ENCODE measurements around the gene DLST. TPM values are rescaled to one million over a fixed set of nuclear protein-coding genes. Genes with fewer than 3 reads are reported as not detected.

DLST gene
- polyA plus RNA-seq, 1 donor (not counting 4 experiments of a cell fraction or from before 2014, with no cell fraction given) = 114 TPM

DNA sequence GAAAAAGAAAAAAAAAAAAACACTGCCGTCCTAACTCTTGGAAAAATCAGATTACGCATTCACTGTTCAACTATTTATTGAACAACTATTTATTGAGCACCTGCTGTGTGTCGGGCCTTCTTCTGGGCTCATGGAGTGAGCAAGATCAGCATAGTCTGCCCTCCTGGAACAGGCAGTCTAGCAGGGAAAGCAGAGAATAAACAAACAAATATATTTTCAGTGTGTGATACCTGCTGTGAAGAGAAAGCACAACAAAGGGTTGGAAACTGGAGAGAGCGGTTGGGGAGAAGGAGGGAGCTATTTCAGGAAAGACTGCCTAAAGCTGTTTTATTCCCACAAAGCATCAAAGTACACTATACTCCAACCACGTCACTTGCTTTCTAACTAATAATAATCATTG lies 16.6 kb upstream of the DLST start:
- Histone ChIP-seq H3K9ac (ENCODE audit: control insufficient read depth, extremely low read depth, insufficient read depth, low read length) (no peak overlapping the region), H2AFZ (ENCODE audit: control insufficient read depth, low read length) (no peak overlapping the region), H3K27me3 (ENCODE audit: control insufficient read depth, extremely low read depth, insufficient read depth, low read length) (peaks cover 8% of the 10 kb centered on the region), H3K4me3 (ENCODE audit: control insufficient read depth in 2 of 3, extremely low read depth in 1 of 3, insufficient read depth in 2 of 3, low read depth in 1 of 3, low read length in 3 of 3) (no peak overlapping the region), H3K4me1 (ENCODE audit: control insufficient read depth, extremely low read depth, insufficient read depth, low read length) (no peaks in the 10 kb centered on the region), H3K9me3 (ENCODE audit: control insufficient read depth, low read depth, low read length) (no peaks in the 10 kb centered on the region), H3K79me2 (ENCODE audit: control insufficient read depth, insufficient read depth, low read length) (no peaks in the 10 kb centered on the region), H3K36me3 (ENCODE audit: control insufficient read depth in 2 of 2, extremely low read depth in 1 of 2, insufficient read depth in 2 of 2, low read length in 2 of 2) (no peaks in the 10 kb centered on the region), H3K4me2 (ENCODE audit: control insufficient read depth, extremely low read depth, insufficient read depth, low read depth, low read length) (no peak overlapping the region), H4K20me1 (ENCODE audit: control insufficient read depth, extremely low read depth, insufficient read depth, low read length) (no peaks in the 10 kb centered on the region), H3K27ac (ENCODE audit: control insufficient read depth, insufficient read depth, low read length) (no peak overlapping the region), H3K9me1 (ENCODE audit: control insufficient read depth, extremely low read depth, insufficient read depth, low read length) (no peaks in the 10 kb centered on the region)
- FAIRE-seq = no peak
- DNase-seq (ENCODE audit: low read depth, low spot score) = no peak
- dilution Hi-C loops (cut with MboI; ENCODE audit: extremely low pct_ligation_motif_present, low sequenced_read_pairs) = no loop called here
- TF ChIP-seq EZH2 (IDR thresholded peaks at IDR 0.05; ENCODE audit: low read length) = no peak
- TF ChIP-seq, protein P1, sequence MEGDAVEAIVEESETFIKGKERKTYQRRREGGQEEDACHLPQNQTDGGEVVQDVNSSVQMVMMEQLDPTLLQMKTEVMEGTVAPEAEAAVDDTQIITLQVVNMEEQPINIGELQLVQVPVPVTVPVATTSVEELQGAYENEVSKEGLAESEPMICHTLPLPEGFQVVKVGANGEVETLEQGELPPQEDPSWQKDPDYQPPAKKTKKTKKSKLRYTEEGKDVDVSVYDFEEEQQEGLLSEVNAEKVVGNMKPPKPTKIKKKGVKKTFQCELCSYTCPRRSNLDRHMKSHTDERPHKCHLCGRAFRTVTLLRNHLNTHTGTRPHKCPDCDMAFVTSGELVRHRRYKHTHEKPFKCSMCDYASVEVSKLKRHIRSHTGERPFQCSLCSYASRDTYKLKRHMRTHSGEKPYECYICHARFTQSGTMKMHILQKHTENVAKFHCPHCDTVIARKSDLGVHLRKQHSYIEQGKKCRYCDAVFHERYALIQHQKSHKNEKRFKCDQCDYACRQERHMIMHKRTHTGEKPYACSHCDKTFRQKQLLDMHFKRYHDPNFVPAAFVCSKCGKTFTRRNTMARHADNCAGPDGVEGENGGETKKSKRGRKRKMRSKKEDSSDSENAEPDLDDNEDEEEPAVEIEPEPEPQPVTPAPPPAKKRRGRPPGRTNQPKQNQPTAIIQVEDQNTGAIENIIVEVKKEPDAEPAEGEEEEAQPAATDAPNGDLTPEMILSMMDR (optimal IDR thresholded peaks at IDR 0.05 in 1 of 3, IDR thresholded peaks at IDR 0.05 in 1 of 3, conservative IDR thresholded peaks at IDR 0.05 in 1 of 3; ENCODE audit: extremely low read depth in 1 of 3, insufficient read depth in 2 of 3, low read length in 3 of 3) = no peak

DNA sequence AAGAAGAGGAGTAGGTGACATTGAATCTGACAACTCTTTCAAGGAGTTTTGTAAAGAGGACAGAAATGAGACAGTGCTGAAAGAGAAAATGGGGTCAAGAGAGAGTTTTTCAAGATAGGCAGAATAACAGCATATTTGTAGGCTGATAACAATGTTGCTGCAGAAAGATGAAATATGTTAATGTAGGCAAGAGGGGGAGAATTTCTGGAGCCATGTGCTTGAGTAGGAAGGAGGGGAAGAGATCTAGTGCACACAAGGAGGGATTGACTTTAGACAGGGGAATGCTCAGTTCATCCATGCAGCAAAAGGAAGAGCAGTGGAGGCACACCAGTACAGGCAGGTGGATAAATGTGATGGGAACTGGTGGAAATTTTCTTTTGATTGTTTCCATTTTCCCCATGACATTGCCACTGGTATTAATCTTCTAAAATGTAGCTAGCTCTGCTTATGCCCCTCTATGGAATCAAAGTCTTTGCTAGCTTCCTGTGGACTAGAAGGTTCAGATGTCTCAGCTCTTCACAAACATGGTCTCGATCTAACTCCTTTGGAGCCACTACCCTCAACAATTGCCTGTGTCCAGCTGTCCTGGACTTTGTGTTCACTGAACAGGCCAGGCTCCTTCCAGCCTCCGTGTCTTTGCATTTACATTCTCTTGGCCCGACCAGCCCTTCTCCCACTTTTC lies 14.9 kb upstream of the DLST start:
- Histone ChIP-seq H3K9ac (ENCODE audit: control insufficient read depth, extremely low read depth, insufficient read depth, low read length) (no peak overlapping the region), H2AFZ (ENCODE audit: control insufficient read depth, low read length) (no peak overlapping the region), H3K9me1 (ENCODE audit: control insufficient read depth, extremely low read depth, insufficient read depth, low read length) (no peaks in the 10 kb centered on the region), H3K9me3 (ENCODE audit: control insufficient read depth, low read depth, low read length) (no peaks in the 10 kb centered on the region), H3K4me3 (ENCODE audit: control insufficient read depth in 2 of 3, extremely low read depth in 1 of 3, insufficient read depth in 2 of 3, low read depth in 1 of 3, low read length in 3 of 3) (no peak overlapping the region), H3K27ac (ENCODE audit: control insufficient read depth, insufficient read depth, low read length) (no peak overlapping the region), H3K79me2 (ENCODE audit: control insufficient read depth, insufficient read depth, low read length) (no peaks in the 10 kb centered on the region), H4K20me1 (ENCODE audit: control insufficient read depth, extremely low read depth, insufficient read depth, low read length) (no peaks in the 10 kb centered on the region), H3K4me1 (ENCODE audit: control insufficient read depth, extremely low read depth, insufficient read depth, low read length) (no peaks in the 10 kb centered on the region), H3K36me3 (ENCODE audit: control insufficient read depth in 2 of 2, extremely low read depth in 1 of 2, insufficient read depth in 2 of 2, low read length in 2 of 2) (no peaks in the 10 kb centered on the region), H3K4me2 (ENCODE audit: control insufficient read depth, extremely low read depth, insufficient read depth, low read depth, low read length) (no peak overlapping the region), H3K27me3 (ENCODE audit: control insufficient read depth, extremely low read depth, insufficient read depth, low read length) (peaks cover 8% of the 10 kb centered on the region)
- dilution Hi-C loops (cut with MboI; ENCODE audit: extremely low pct_ligation_motif_present, low sequenced_read_pairs) = no loop called here
- TF ChIP-seq, protein P1 (optimal IDR thresholded peaks at IDR 0.05 in 1 of 3, IDR thresholded peaks at IDR 0.05 in 1 of 3, conservative IDR thresholded peaks at IDR 0.05 in 1 of 3; ENCODE audit: extremely low read depth in 1 of 3, insufficient read depth in 2 of 3, low read length in 3 of 3) = no peak
- TF ChIP-seq EZH2 (IDR thresholded peaks at IDR 0.05; ENCODE audit: low read length) = no peak
- FAIRE-seq = no peak
- DNase-seq (ENCODE audit: low read depth, low spot score) = no peak
